ENCODE measurements around the gene POLR3B. TPM values are rescaled to one million over a fixed set of nuclear protein-coding genes. Genes with fewer than 3 reads are reported as not detected.

The POLR3B gene
- total RNA-seq, 2 experiments from 2014 or later = 5.3 to 6.1 TPM

DNA sequence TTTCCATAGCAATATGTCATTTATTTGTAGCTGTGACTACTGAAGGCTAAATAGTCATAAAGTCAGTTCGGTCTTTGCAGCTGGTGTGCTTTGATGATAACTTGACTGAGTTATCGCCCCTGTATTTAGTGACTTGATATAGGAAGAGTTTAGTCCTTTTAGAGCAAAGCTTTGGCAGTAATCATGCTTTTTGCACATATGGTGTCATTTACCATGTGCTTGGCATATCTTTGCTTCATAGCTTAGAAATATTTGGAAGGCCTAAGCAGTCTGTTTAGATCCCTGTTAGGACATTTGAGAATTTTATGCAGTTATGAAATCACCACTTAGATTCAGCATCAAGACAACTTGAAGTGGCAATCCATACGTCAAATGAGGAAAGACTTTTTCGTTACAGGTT, 31.6 kb downstream of the POLR3B start:
- Mint-ChIP-seq H3K36me3 (ENCODE audit: low read depth) (peaks cover 4% of the 10 kb centered on the region), H3K27me3 (no peaks in the 10 kb centered on the region), H3K4me1 (no peaks in the 10 kb centered on the region), H3K4me3 (no peak overlapping the region), H3K9me3 (no peaks in the 10 kb centered on the region), H3K27ac (no peak overlapping the region)
- ChIA-PET POLR2A (no interaction called here), CTCF (interaction anchor here (0.8 kb wide), 1 partner anchor 31 kb away, joined by 6 read pairs; the partner anchor contains the start of gene POLR3B)
- no peak for DNase-seq

DNA sequence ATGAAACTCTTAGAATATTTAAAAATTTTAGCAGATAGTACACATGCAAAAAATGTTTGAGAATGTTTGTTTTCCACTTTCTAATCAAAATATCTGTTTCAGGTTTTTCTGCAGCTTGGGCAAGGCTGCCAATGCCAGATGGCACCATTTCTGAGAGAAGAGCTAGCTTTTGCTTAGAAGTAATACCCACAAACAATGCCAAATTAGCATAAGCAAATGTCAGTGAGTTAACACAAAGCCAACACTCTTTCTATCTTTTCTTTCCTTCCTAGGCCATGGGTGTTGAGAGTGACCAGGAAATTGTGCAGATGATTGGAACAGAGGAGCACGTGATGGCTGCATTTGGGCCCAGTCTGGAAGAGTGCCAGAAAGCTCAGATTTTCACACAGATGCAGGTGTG, 35.2 kb downstream of the POLR3B start:
- H3K4me3 Mint-ChIP-seq = no peak overlapping the region

DNA sequence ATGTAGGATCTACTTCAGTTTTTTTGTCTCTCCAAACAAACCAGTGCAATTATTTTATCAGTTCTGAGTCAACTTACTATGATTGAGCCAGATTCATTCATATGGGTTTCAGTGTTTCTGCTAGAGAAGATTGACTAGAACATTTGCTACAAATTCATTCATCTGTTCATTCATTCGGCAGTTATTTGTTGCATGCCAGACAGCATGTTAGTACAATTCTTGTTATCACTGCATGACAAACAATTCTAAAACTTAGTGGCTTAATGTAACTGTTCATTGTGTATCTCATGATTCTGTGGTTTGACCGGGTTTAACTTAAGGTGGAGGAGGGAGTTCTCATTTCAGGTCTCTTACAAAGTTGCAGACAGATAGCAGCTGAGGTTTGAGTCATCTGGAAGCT, 52.3 kb downstream of the POLR3B start:
- ChIA-PET CTCF (no interaction called here), POLR2A (no interaction called here)
- H3K36me3 Mint-ChIP-seq (ENCODE audit: low read depth) = peaks cover 4% of the 10 kb centered on the region

More for the DNA sequence above, 35.2 kb downstream of the POLR3B start:
- peaks cover 3% of the 10 kb centered on the region for H3K9me3 Mint-ChIP-seq
- H3K4me1 Mint-ChIP-seq = no peaks in the 10 kb centered on the region
- H3K27me3 Mint-ChIP-seq = no peaks in the 10 kb centered on the region
- ChIA-PET CTCF (no interaction called here), POLR2A (no interaction called here)
- peaks cover 17% of the 10 kb centered on the region for H3K36me3 Mint-ChIP-seq (ENCODE audit: low read depth)
- no peak for DNase-seq
- H3K27ac Mint-ChIP-seq = no peak overlapping the region

DNA sequence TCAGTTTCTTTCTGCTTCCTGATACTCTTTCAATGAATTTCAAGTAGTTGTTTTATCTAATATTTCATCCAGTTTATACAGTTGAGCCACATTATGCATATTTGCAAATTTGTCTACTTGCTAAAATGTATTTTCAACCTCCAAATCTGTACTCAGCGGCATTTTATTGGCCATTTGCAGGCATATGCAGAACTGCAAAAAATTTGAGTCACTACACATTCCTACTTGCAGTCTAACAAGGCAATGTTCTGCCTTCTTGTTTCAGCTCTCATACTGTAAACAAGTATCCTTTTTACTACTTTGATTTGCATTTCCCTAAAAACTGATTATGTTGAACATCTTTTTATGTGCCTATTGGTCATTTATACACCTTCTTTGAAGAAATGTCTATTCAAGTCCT, 55.0 kb downstream of the POLR3B start:
- H3K27ac Mint-ChIP-seq = no peak overlapping the region
- CTCF ChIA-PET = no interaction called here
- H3K4me3 Mint-ChIP-seq = no peak overlapping the region

More for the DNA sequence above, 52.3 kb downstream of the POLR3B start:
- no peak for DNase-seq
- Mint-ChIP-seq H3K27me3 (no peaks in the 10 kb centered on the region), H3K4me3 (no peak overlapping the region), H3K9me3 (no peaks in the 10 kb centered on the region), H3K27ac (no peak overlapping the region), H3K4me1 (no peaks in the 10 kb centered on the region)

DNA sequence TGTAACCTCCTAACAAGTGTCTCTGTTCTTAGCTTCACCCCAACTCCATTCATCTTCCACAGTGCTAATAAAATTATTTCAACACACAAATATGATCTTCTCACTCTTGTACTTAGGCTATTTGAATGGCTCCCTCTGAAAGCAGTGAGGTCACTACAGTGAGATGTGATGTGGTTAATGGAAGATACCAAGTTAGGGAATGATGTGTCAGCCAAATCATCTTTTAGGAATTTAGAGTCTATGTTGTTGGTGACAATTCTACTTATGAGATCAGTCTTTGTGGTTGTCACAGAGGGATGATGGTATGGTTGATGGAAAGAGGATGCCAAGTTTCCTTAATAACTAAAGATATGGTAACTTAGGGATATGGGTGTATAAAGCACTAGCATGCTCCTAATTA, 57.6 kb downstream of the POLR3B start:
- no peaks in the 10 kb centered on the region for H3K4me1 Mint-ChIP-seq
- no peaks in the 10 kb centered on the region for H3K27me3 Mint-ChIP-seq
- CTCF ChIA-PET = no interaction called here
- no peak for DNase-seq
- no peak overlapping the region for H3K4me3 Mint-ChIP-seq
- no peak overlapping the region for H3K27ac Mint-ChIP-seq
- peaks cover 4% of the 10 kb centered on the region for H3K36me3 Mint-ChIP-seq (ENCODE audit: low read depth)
- H3K9me3 Mint-ChIP-seq = no peaks in the 10 kb centered on the region
- POLR2A ChIA-PET = no interaction called here

More for the DNA sequence above, 55.0 kb downstream of the POLR3B start:
- POLR2A ChIA-PET = no interaction called here
- H3K27me3 Mint-ChIP-seq = no peaks in the 10 kb centered on the region
- peaks cover 4% of the 10 kb centered on the region for H3K36me3 Mint-ChIP-seq (ENCODE audit: low read depth)
- no peaks in the 10 kb centered on the region for H3K9me3 Mint-ChIP-seq
- no peak for DNase-seq
- H3K4me1 Mint-ChIP-seq = no peaks in the 10 kb centered on the region

DNA sequence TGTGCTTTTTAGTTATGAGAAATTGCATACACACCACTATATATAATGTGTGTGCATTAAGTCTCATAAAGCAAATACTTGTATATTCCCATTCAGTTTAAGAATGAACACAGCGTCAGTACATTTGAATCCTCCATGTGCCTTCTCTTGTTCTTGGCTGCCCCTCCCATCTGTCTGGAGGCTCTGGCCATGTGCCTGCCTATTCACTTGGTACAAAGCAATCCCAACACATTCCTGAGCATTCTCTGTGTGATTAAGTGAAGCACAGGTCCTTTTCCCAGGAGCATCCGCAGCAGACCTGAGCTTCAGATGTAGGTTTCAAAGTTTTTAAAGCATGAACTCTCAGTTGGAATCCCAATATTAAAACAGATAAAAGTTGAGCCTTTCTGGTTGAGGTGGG, 58.7 kb downstream of the POLR3B start:
- H3K4me1 Mint-ChIP-seq = no peaks in the 10 kb centered on the region
- no peak for DNase-seq
- POLR2A ChIA-PET = no interaction called here

DNA sequence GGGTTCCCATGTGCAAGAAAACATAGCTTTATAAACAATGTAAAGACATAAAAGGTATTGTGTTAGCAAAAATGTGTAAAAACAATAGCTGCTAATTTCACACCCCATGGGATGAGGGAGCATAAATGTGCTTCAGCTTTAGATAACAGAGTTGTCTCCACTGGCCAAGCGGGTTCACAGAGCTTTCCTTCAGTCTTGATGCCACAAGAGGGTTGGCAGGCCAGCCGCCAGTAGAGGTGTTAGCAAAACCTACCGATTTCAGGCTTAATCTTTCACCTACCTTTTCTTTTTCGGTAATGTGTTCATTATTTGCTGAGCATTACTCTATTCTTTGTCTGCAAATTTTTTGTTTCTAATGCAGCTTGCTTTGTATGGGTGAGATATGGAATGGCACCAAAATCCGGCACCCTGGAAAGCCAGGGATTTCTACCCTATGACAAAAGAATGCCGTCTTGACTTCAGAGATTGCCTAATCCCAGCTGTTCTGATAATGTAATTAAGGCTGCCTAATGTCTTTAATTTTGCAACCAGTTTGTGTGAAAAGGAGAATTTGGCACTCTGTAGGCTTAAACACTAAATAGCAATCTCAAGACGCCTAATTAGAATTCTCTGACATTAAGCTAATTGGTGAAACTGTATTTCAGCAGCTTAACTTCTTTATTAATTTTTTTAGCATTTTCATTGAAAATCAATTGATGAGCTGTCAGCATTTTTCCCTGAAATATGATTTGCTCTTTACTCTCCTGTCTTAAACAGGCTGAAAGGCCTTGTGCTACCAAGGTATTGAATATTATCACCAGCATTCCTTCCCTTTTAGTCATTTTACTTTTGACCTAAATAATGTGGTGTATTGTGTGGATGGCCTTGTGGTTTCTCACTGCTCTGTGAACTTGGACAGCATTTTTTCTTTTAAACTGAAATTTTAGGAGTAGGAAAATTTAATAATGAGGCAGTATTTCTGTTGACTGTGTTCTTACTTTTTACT, 60.7 kb downstream of the POLR3B start:
- H3K27ac Mint-ChIP-seq = no peak overlapping the region
- CTCF ChIA-PET = interaction anchor here (1.0 kb wide), 1 partner anchor 17 kb away, joined by 4 read pairs; no protein-coding TSS in a partner anchor
- H3K27me3 Mint-ChIP-seq = no peaks in the 10 kb centered on the region
- POLR2A ChIA-PET = no interaction called here
- H3K4me3 Mint-ChIP-seq = no peak overlapping the region
- no peaks in the 10 kb centered on the region for H3K9me3 Mint-ChIP-seq
- H3K4me1 Mint-ChIP-seq = no peaks in the 10 kb centered on the region
- peaks cover 4% of the 10 kb centered on the region for H3K36me3 Mint-ChIP-seq (ENCODE audit: low read depth)
- no peak for DNase-seq

More for the DNA sequence above, 58.7 kb downstream of the POLR3B start:
- Mint-ChIP-seq H3K9me3 (no peaks in the 10 kb centered on the region), H3K4me3 (no peak overlapping the region), H3K27me3 (no peaks in the 10 kb centered on the region), H3K27ac (no peak overlapping the region), H3K36me3 (ENCODE audit: low read depth) (peaks cover 4% of the 10 kb centered on the region)
- CTCF ChIA-PET = no interaction called here

DNA sequence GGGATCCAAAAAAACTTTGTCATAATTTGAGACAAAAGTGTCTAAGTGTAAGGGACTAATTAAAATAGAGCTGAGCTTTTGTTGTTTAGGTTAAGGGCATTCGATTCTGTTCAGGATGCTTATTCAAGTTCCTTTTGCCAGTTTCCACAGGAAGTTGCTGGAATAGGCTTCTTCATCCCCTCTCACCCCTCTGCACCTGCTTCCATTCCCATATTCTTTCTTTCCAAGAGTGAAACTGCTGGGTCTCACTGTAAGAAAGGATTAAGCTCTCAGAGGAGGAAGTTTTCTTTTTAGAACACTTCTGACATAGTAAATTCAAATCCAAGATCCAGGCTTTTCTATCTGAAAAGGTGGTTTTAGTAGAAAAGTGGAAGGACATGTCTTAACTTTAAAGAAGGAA, 61.4 kb downstream of the POLR3B start:
- Mint-ChIP-seq H3K36me3 (ENCODE audit: low read depth) (peaks cover 4% of the 10 kb centered on the region), H3K4me1 (no peaks in the 10 kb centered on the region), H3K9me3 (no peaks in the 10 kb centered on the region), H3K27ac (no peak overlapping the region), H3K4me3 (no peak overlapping the region), H3K27me3 (no peaks in the 10 kb centered on the region)
- CTCF ChIA-PET = interaction anchor here (1.0 kb wide), 1 partner anchor 16 kb away, joined by 4 read pairs; no protein-coding TSS in a partner anchor
- DNase-seq = no peak
- POLR2A ChIA-PET = no interaction called here

DNA sequence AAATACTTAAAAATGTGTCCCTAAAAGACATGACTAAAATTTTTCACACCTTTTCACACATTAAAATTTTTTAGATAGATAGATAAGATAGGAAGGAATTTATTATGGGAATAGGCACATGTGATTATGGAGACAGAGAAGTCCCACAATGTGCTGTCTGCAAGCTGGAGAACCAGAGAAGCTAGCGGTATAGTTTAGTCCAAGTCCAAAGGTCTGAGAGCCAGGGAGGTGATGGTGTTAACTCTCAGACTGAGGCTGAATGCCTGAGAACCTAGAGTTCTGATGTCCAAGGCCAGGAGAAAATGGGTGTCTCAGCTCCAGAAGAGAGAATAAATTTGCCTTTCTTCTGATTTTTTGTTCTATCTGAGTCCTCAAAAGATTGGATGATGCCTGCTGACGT, 65.7 kb downstream of the POLR3B start:
- Mint-ChIP-seq H3K9me3 (no peaks in the 10 kb centered on the region), H3K27ac (no peak overlapping the region), H3K27me3 (no peaks in the 10 kb centered on the region), H3K36me3 (ENCODE audit: low read depth) (no peaks in the 10 kb centered on the region), H3K4me3 (no peak overlapping the region), H3K4me1 (no peaks in the 10 kb centered on the region)
- ChIA-PET CTCF (interaction anchor here (0.7 kb wide), 1 partner anchor 15 kb away, joined by 3 read pairs; no protein-coding TSS in a partner anchor), POLR2A (no interaction called here)
- no peak for DNase-seq

DNA sequence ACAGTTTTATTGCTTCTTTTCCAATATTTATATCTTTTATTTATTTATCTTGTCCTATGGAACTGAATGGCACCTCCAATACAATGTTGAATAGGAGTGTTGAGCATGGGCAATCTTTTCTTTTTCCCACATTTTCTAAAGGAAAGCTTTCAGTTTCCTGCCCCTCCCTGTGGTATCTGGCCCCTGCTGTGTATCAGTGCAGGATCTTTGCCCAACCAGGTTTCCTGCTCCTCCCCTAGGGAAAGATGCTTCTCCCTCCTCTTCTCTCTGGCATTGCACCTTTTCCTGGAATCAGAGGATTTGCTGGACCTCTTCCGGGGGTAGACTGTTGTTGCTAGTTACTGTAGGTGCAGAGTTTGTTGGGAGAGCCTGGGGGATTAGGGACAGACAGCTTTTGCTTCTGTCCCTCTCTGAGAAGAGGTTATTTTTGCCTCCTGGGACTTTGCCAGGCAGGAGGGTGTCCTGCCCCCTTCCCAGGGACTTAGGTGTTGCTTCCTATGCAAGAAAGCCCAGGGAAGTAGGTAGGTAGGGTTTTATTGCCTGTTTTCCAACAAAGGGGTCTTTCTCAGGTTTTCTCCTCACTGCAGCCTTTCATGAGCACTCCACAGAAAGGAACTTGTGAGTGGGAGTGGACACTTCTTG, 67.6 kb downstream of the POLR3B start:
- H3K9me3 Mint-ChIP-seq = no peaks in the 10 kb centered on the region
- CTCF ChIA-PET = no interaction called here
- no peaks in the 10 kb centered on the region for H3K27me3 Mint-ChIP-seq
- H3K4me3 Mint-ChIP-seq = no peak overlapping the region
- H3K36me3 Mint-ChIP-seq (ENCODE audit: low read depth) = no peaks in the 10 kb centered on the region
- no peak overlapping the region for H3K27ac Mint-ChIP-seq
- no peaks in the 10 kb centered on the region for H3K4me1 Mint-ChIP-seq
- no peak for DNase-seq
- POLR2A ChIA-PET = no interaction called here

DNA sequence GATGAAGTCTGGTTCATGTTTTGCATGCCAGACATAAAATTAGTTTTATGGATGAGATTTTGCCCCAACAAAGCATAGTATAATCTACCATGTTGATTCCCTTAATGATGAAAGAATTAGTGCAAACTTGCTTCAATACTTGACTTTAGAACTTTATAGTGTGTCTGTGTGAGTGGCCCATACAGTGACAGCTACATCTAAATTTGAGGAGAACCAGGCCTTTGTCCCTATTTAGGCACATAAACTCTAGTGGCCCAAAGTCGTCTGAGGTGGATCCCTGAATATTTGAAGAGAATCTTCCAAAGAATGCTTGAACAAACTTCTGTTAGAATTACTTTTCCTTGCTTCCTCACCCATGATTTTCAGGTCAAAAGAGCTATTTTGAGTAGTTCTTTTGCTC, 70.4 kb downstream of the POLR3B start:
- H3K4me1 Mint-ChIP-seq = no peaks in the 10 kb centered on the region
- CTCF ChIA-PET = no interaction called here
- H3K36me3 Mint-ChIP-seq (ENCODE audit: low read depth) = no peaks in the 10 kb centered on the region
- H3K27me3 Mint-ChIP-seq = no peaks in the 10 kb centered on the region
- no peak overlapping the region for H3K27ac Mint-ChIP-seq
- no peak overlapping the region for H3K4me3 Mint-ChIP-seq
- no peaks in the 10 kb centered on the region for H3K9me3 Mint-ChIP-seq
- no peak for DNase-seq
- POLR2A ChIA-PET = no interaction called here

DNA sequence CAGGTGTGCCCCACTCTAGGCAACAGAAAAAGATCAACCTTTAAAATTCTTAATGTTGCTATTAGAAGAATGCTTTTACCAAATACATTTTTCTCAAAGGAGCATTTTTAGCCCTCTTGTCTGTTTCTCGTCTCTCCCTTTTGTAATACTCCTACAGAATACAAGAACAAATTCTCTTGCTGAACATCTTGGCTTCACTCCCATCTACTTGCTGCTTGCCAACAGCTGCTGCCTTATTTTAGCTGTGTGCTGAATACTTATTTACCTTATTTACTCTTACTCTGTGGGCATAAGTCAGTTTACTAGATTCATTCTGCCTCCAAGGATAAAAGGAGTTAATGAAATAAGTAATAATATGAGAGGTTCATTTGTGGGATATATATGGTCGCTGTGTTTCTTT, 70.8 kb downstream of the POLR3B start:
- Mint-ChIP-seq H3K4me1 (no peaks in the 10 kb centered on the region), H3K27me3 (no peaks in the 10 kb centered on the region), H3K4me3 (no peak overlapping the region), H3K27ac (no peak overlapping the region), H3K36me3 (ENCODE audit: low read depth) (no peaks in the 10 kb centered on the region), H3K9me3 (no peaks in the 10 kb centered on the region)
- no peak for DNase-seq
- CTCF ChIA-PET = no interaction called here
- POLR2A ChIA-PET = no interaction called here

DNA sequence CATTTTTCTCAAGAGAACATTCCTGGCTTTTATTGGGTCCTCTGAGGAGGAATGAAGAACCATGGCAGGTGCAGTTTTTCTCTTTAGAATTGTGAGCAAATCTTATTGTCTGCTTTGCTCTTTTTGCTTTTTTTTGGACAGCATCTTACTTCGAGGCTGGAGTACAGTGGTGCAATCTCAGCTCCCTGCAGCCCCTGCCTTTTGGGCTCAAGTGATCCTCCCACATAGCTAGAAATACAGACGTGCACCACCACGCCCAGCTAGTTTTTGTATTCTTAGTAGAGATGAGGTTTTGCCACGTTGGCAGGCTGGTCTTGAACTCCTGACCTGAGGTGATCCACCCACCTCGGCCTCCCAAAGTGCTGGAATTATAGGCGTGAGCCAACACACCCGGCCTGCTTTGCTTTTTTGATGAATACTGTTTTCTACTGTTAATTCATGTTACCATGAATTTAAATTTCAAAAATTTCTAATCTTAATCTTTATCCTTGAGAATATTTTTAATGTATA, 71.5 kb downstream of the POLR3B start:
- no peaks in the 10 kb centered on the region for H3K27me3 Mint-ChIP-seq
- ChIA-PET CTCF (no interaction called here), POLR2A (no interaction called here)
- no peak for DNase-seq
- H3K9me3 Mint-ChIP-seq = no peaks in the 10 kb centered on the region
- no peak overlapping the region for H3K27ac Mint-ChIP-seq
- no peaks in the 10 kb centered on the region for H3K36me3 Mint-ChIP-seq (ENCODE audit: low read depth)
- no peak overlapping the region for H3K4me3 Mint-ChIP-seq
- H3K4me1 Mint-ChIP-seq = no peaks in the 10 kb centered on the region
